Astrocyte (in vitro differentiated cells and primary cell): ENCODE measurements around the gene ADGRD1.

Experiments used
- CTCF ChIP-seq: IDR thresholded peaks from 2 replicates; pipeline ENCODE4 v1.5.1; 2011; ENCODE audit warnings: low read depth, mild to moderate bottlenecking, inconsistent platforms, low read length, moderate library complexity; ENCODE audit not compliant: insufficient read depth
- EZH2 ChIP-seq: IDR thresholded peaks from 2 replicates; pipeline ENCODE4 v1.6.1; 2012; ENCODE audit warnings: mild to moderate bottlenecking, low read length, inconsistent platforms; ENCODE audit not compliant: insufficient read depth

DNA sequence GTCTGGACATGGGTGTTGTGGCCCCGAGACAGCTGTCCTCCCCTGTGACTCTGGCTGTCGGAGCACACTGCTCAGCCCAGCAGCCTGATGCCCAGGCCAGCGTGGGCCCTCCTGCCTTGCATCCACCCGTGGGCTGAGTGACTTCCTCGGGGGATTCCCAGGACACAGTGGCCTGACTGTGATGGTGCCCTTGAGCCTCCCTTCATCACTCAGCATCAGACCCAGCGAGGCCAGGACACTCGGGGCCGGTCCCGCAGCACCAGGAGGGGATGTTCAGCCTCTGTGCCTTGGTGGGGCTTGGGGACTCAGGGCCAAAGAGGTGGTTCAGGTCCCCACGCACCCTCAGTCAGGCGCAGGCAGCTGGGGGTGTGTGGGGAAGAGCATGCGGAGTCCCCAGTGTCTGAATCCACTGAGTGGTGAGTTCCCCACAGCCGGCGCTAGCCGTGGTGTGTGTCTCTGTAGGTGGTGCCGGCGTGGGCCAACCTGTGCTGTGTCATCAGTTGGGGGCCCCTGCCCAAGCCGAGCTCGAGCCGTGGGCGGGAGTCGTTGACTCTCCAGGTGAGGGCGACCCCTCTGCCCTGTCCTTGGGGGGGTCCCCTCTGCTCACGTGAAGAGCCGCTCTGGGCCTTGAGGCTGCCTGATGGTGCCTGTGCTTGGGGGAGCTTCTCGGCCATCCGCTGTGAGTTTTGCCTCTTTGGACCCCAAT lies 185.8 kb downstream of the ADGRD1 start:
- TF ChIP-seq CTCF (no peak), EZH2 (no peak)
